DND-41 (cell line): ENCODE measurements around the gene HAX1.

Source experiments
- EZH2 ChIP-seq: IDR thresholded peaks from 3 replicates; pipeline ENCODE4 v1.6.1; 2012; ENCODE audit warnings: borderline replicate concordance, low read depth, mild to moderate bottlenecking, moderate library complexity, low read length, inconsistent platforms; ENCODE audit not compliant: severe bottlenecking
- TF ChIP-seq, protein P1 (sequence below): IDR thresholded peaks from 2 replicates; pipeline ENCODE4 v1.5.1; 2012; ENCODE audit warnings: borderline replicate concordance, low read length, moderate library complexity, mild to moderate bottlenecking; ENCODE audit not compliant: poor library complexity, severe bottlenecking; ENCODE audit errors: extremely low read depth

DNA sequence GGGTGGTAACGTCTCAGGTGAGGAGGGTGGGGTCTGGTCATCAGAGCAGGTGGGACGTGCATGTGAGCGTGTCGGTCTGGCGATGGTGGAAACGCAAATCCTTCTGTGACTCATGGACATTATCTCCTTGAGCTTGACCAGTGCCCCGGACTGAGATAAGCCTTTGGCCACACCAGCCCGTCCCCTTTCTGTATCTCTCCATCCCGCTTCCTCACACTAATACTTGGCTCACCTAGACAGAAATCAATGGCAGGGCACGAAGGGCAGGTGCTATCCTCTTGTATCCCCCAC, 40.6 kb downstream of the HAX1 start:
- TF ChIP-seq, protein P1, sequence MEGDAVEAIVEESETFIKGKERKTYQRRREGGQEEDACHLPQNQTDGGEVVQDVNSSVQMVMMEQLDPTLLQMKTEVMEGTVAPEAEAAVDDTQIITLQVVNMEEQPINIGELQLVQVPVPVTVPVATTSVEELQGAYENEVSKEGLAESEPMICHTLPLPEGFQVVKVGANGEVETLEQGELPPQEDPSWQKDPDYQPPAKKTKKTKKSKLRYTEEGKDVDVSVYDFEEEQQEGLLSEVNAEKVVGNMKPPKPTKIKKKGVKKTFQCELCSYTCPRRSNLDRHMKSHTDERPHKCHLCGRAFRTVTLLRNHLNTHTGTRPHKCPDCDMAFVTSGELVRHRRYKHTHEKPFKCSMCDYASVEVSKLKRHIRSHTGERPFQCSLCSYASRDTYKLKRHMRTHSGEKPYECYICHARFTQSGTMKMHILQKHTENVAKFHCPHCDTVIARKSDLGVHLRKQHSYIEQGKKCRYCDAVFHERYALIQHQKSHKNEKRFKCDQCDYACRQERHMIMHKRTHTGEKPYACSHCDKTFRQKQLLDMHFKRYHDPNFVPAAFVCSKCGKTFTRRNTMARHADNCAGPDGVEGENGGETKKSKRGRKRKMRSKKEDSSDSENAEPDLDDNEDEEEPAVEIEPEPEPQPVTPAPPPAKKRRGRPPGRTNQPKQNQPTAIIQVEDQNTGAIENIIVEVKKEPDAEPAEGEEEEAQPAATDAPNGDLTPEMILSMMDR = no peak
- no peak for TF ChIP-seq EZH2
